H9 (cell line): ENCODE data around the gene NOVA2. TPM values are rescaled to one million over a fixed set of nuclear protein-coding genes. Genes with fewer than 3 reads are reported as not detected.

ENCODE experiments used
- DNase-seq: peaks from one replicate; pipeline ENCODE4 v3.0.0-alpha.2; 2017
- H2AFZ ChIP-seq: one replicate; pipeline ENCODE4 v1.6.1; 2013; ENCODE audit warnings: mild to moderate bottlenecking, low read length, control low read depth, moderate library complexity
- H2AK5ac ChIP-seq: 2 replicates; pipeline ENCODE4 v1.6.1; 2013; ENCODE audit warnings: low read length, control low read depth, mixed read lengths; ENCODE audit not compliant: insufficient read length
- H2BK120ac ChIP-seq: one replicate; pipeline ENCODE4 v1.6.1; 2013; ENCODE audit warnings: low read depth, mild to moderate bottlenecking, low read length, control low read depth, inconsistent platforms; ENCODE audit not compliant: poor library complexity, severe bottlenecking
- H2BK12ac ChIP-seq: 2 replicates; pipeline ENCODE4 v1.6.1; 2013; ENCODE audit warnings: low read length, control low read depth, mixed read lengths, low read depth; ENCODE audit not compliant: insufficient read length
- H2BK15ac ChIP-seq: 2 replicates; pipeline ENCODE4 v1.6.1; 2013; ENCODE audit warnings: low read depth, low read length, control low read depth
- H2BK20ac ChIP-seq: one replicate; pipeline ENCODE4 v1.6.1; 2013; ENCODE audit warnings: low read depth, mild to moderate bottlenecking, low read length, control low read depth, inconsistent platforms; ENCODE audit not compliant: poor library complexity, severe bottlenecking
- H2BK5ac ChIP-seq: 2 replicates; pipeline ENCODE4 v1.6.1; 2013; ENCODE audit warnings: low read length, control low read depth, mixed read lengths; ENCODE audit not compliant: insufficient read length
- H3K14ac ChIP-seq: 2 replicates; pipeline ENCODE4 v1.6.1; 2013; ENCODE audit warnings: low read length, control low read depth; ENCODE audit not compliant: insufficient read depth
- H3K18ac ChIP-seq: 2 replicates; pipeline ENCODE4 v1.6.1; 2013; ENCODE audit warnings: low read depth, mild to moderate bottlenecking, mixed read lengths, low read length, control low read depth; ENCODE audit not compliant: insufficient read length
- H3K23ac ChIP-seq: 2 replicates; pipeline ENCODE4 v1.6.1; 2013; ENCODE audit warnings: low read length, control low read depth, mixed read lengths, low read depth; ENCODE audit not compliant: insufficient read length
- H3K23me2 ChIP-seq: 2 replicates; pipeline ENCODE4 v1.6.1; 2013; ENCODE audit warnings: low read depth, mild to moderate bottlenecking, mixed read lengths, low read length, control low read depth; ENCODE audit not compliant: insufficient read length, poor library complexity, severe bottlenecking
- H3K27ac ChIP-seq: 2 replicates; pipeline ENCODE4 v1.5.1; 2013; ENCODE audit warnings: low read length, control low read depth, mixed read lengths, low read depth; ENCODE audit not compliant: insufficient read length
- H3K27me3 ChIP-seq: 2 replicates; pipeline ENCODE4 v1.6.1; 2013; ENCODE audit warnings: low read length, control low read depth, inconsistent platforms; ENCODE audit not compliant: insufficient read depth
- H3K4ac ChIP-seq: 2 replicates; pipeline ENCODE4 v1.6.1; 2013; ENCODE audit warnings: low read depth, mild to moderate bottlenecking, control low read depth, inconsistent platforms, low read length, moderate library complexity
- H3K4me1 ChIP-seq: 2 replicates; pipeline ENCODE4 v1.6.1; 2013; ENCODE audit warnings: low read length, control low read depth, inconsistent platforms; ENCODE audit not compliant: insufficient read depth
- H3K4me2 ChIP-seq: 2 replicates; pipeline ENCODE4 v1.6.1; 2013; ENCODE audit warnings: low read length, control low read depth, mixed read lengths; ENCODE audit not compliant: insufficient read length, insufficient read depth
- H3K56ac ChIP-seq: 2 replicates; pipeline ENCODE4 v1.6.1; 2013; ENCODE audit warnings: low read depth, mild to moderate bottlenecking, mixed read lengths, low read length, control low read depth; ENCODE audit not compliant: insufficient read length
- H3K79me1 ChIP-seq: 2 replicates; pipeline ENCODE4 v1.6.1; 2013; ENCODE audit warnings: low read depth, mild to moderate bottlenecking, moderate library complexity, low read length, control low read depth, inconsistent platforms; ENCODE audit not compliant: insufficient read depth, poor library complexity, severe bottlenecking
- H3K79me2 ChIP-seq: 2 replicates; pipeline ENCODE4 v1.6.1; 2013; ENCODE audit warnings: low read length, control low read depth, inconsistent platforms; ENCODE audit not compliant: insufficient read depth
- H3K9ac ChIP-seq: 2 replicates; pipeline ENCODE4 v1.6.1; 2013; ENCODE audit warnings: low read length, control low read depth, mixed read lengths; ENCODE audit not compliant: insufficient read length; ENCODE audit errors: extremely low read depth
- H3K9me3 ChIP-seq: one replicate; pipeline ENCODE4 v1.6.1; 2013; ENCODE audit warnings: low read depth, low read length, inconsistent platforms; ENCODE audit not compliant: control insufficient read depth
- H3T11ph ChIP-seq: one replicate; pipeline ENCODE4 v1.6.1; 2013; ENCODE audit warnings: mild to moderate bottlenecking, low read length, control low read depth, inconsistent platforms
- H4K20me1 ChIP-seq: one replicate; pipeline ENCODE4 v1.6.1; 2013; ENCODE audit not compliant: control insufficient read depth, insufficient read length, insufficient read depth
- H4K5ac ChIP-seq: 2 replicates; pipeline ENCODE4 v1.6.1; 2013; ENCODE audit warnings: low read depth, mild to moderate bottlenecking, mixed read lengths, low read length, control low read depth; ENCODE audit not compliant: insufficient read length
- H4K8ac ChIP-seq: replicated peaks from 2 replicates; pipeline ENCODE4 v1.6.1; 2013; ENCODE audit warnings: low read length, control low read depth, mixed read lengths, low read depth; ENCODE audit not compliant: insufficient read length
- H4K91ac ChIP-seq: 2 replicates; pipeline ENCODE4 v1.6.1; 2013; ENCODE audit warnings: low read depth, mild to moderate bottlenecking, moderate library complexity, mixed read lengths, low read length, control low read depth; ENCODE audit not compliant: insufficient read length
- H3K27ac Mint-ChIP-seq, 3 experiments: 2 replicates in 2 of 3; 3 replicates in 1 of 3; pipeline ENCODE4 v1.8.0; 2020 to 2021; ENCODE audit warnings: mixed read lengths in 3 of 3, mild to moderate bottlenecking in 1 of 3, moderate library complexity in 1 of 3
- H3K27me3 Mint-ChIP-seq: 2 replicates; pipeline ENCODE4 v1.8.0; 2021; ENCODE audit warnings: low read depth, mild to moderate bottlenecking, moderate library complexity, mixed read lengths
- H3K36me3 Mint-ChIP-seq, 3 experiments: 2 replicates in 2 of 3; 3 replicates in 1 of 3; pipeline ENCODE4 v1.8.0; 2020 to 2021; ENCODE audit warnings: low read depth in 3 of 3, mixed read lengths in 3 of 3; ENCODE audit not compliant: insufficient read depth in 1 of 3
- H3K4me1 Mint-ChIP-seq, 2 experiments: 2 replicates each; pipeline ENCODE4 v1.8.0; 2020; ENCODE audit warnings: mixed read lengths in 2 of 2
- H3K4me3 Mint-ChIP-seq, 2 experiments: 2 replicates in 1 of 2; 3 replicates in 1 of 2; pipeline ENCODE4 v1.8.0; 2020 to 2021; ENCODE audit warnings: mild to moderate bottlenecking in 2 of 2, mixed read lengths in 2 of 2, moderate library complexity in 1 of 2
- H3K9me3 Mint-ChIP-seq, 2 experiments: 2 replicates in 1 of 2; 3 replicates in 1 of 2; pipeline ENCODE4 v1.8.0; 2020; ENCODE audit warnings: mild to moderate bottlenecking in 2 of 2, mixed read lengths in 2 of 2, moderate library complexity in 1 of 2
- WGBS: extraction: QIAGEN DNeasy Blood & Tissue Kit; methylation state at CpG from one replicate; pipeline ENCODE4 v1.1.7; 2013; ENCODE audit warnings: missing lambda C conversion rate, low lambda C conversion rate, mixed read lengths; ENCODE audit not compliant: insufficient read length; ENCODE audit errors: extremely low coverage; 5-methylcytosine and 5-hydroxymethylcytosine counted together
- total RNA-seq: library from RNA; stranded (reverse); gene quantifications from 2 replicates; pipeline ENCODE4 v1.2.1, GENCODE V29; 2021
- TF ChIP-seq, protein P1 (sequence below): fragments of 200-600 bp; sonication (generic); conservative IDR thresholded peaks from 3 replicates; pipeline ENCODE4 v1.8.0; 2021; ENCODE audit warnings: antibody characterized with exemption, mild to moderate bottlenecking

Gene NOVA2
- total RNA-seq, 1 experiment from 2014 or later = 8.8 TPM

DNA sequence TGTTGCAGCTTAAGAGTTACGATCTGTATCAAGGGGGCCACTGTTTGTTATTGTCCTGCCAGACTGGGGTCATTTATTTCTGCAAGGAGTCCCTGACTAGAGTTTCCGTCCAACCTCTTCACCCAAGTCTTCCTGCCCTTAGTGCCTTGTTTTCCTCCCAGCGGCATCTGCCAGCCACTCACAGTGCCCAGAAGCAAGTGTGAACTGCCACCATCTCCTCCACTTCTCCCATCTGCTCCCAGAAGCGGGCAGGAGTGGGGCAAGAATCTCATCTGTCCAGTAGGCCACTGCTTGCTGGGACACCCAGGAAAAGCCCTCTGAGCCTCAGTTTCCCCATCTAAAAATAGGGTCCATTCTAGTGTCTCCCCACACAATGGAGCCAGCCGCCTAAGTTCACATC lies 4.0 kb downstream of the NOVA2 start:
- Mint-ChIP-seq H3K9me3 (no peaks in the 10 kb centered on the region), H3K27ac (peak overlapping the region in 1 of 3 experiments; percentile 69; a peak in 2 of 7 replicates)
- no peaks in the 10 kb centered on the region; the same call in 1 of the 2 replicates for H3K79me2 ChIP-seq

More for the DNA sequence above, 4.0 kb downstream of the NOVA2 start:
- H3K79me1 ChIP-seq = no peaks in the 10 kb centered on the region
- H4K5ac ChIP-seq = no peak overlapping the region
- H4K91ac ChIP-seq = no peak overlapping the region
- no peak overlapping the region for H3T11ph ChIP-seq
- no peak for DNase-seq
- H2BK20ac ChIP-seq = no peak overlapping the region
- H2AK5ac ChIP-seq = no peak overlapping the region
- no peak overlapping the region for H2AFZ ChIP-seq
- H3K23ac ChIP-seq = no peak overlapping the region
- H3K27ac ChIP-seq = no peak overlapping the region
- peaks cover 4% of the 10 kb centered on the region for H4K20me1 ChIP-seq
- no peak overlapping the region for H4K8ac ChIP-seq
- no peak overlapping the region for H3K4ac ChIP-seq
- no peak overlapping the region for H3K14ac ChIP-seq
- H2BK15ac ChIP-seq = no peak overlapping the region
- TF ChIP-seq, protein P1, sequence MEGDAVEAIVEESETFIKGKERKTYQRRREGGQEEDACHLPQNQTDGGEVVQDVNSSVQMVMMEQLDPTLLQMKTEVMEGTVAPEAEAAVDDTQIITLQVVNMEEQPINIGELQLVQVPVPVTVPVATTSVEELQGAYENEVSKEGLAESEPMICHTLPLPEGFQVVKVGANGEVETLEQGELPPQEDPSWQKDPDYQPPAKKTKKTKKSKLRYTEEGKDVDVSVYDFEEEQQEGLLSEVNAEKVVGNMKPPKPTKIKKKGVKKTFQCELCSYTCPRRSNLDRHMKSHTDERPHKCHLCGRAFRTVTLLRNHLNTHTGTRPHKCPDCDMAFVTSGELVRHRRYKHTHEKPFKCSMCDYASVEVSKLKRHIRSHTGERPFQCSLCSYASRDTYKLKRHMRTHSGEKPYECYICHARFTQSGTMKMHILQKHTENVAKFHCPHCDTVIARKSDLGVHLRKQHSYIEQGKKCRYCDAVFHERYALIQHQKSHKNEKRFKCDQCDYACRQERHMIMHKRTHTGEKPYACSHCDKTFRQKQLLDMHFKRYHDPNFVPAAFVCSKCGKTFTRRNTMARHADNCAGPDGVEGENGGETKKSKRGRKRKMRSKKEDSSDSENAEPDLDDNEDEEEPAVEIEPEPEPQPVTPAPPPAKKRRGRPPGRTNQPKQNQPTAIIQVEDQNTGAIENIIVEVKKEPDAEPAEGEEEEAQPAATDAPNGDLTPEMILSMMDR = no peak
- no peak overlapping the region for H2BK12ac ChIP-seq
- H3K4me1 ChIP-seq = peaks cover 2% of the 10 kb centered on the region; the same call in 1 of the 2 replicates
- WGBS = no CpG with 5 or more reads among the region's 5 CpGs
- H3K4me3 Mint-ChIP-seq = no peak overlapping the region; a peak in 1 of 5 replicates
- no peak overlapping the region for H2BK120ac ChIP-seq
- no peak overlapping the region for H3K9ac ChIP-seq
- H3K4me1 Mint-ChIP-seq = peaks cover 12 to 29% of the 10 kb centered on the region in 2 experiments
- no peak overlapping the region for H3K4me2 ChIP-seq
- H3K23me2 ChIP-seq = no peaks in the 10 kb centered on the region
- no peak overlapping the region for H2BK5ac ChIP-seq
- H3K56ac ChIP-seq = no peak overlapping the region
- no peak overlapping the region for H3K18ac ChIP-seq
- H3K36me3 Mint-ChIP-seq = peaks cover 0 to 1% (median 0%) of the 10 kb centered on the region in 3 experiments; a peak in 2 of 7 replicates
- no peaks in the 10 kb centered on the region; the same call in 1 of the 2 replicates for H3K27me3 ChIP-seq
- H3K27me3 Mint-ChIP-seq = peaks cover 59% of the 10 kb centered on the region
- H3K9me3 ChIP-seq = no peaks in the 10 kb centered on the region
